HFFc6 (cell line): Measurements from ENCODE around the gene CPA2. TPM values are rescaled to one million over a fixed set of nuclear protein-coding genes. Genes with fewer than 3 reads are reported as not detected.

Experiments
- DNase-seq: peaks from one replicate; pipeline ENCODE4 v3.0.0-alpha.2; 2018
- H3K27ac Mint-ChIP-seq: 2 replicates; pipeline ENCODE4 v1.8.0; 2020; ENCODE audit warnings: mild to moderate bottlenecking, mixed read lengths
- H3K27me3 Mint-ChIP-seq: 2 replicates; pipeline ENCODE4 v1.8.0; 2021; ENCODE audit warnings: mild to moderate bottlenecking, moderate library complexity, mixed read lengths; ENCODE audit not compliant: insufficient read depth
- H3K36me3 Mint-ChIP-seq: 2 replicates; pipeline ENCODE4 v1.8.0; 2021; ENCODE audit warnings: low read depth, mixed read lengths
- H3K4me1 Mint-ChIP-seq: 2 replicates; pipeline ENCODE4 v1.8.0; 2020; ENCODE audit warnings: low read depth, mixed read lengths
- H3K4me3 Mint-ChIP-seq: 2 replicates; pipeline ENCODE4 v1.8.0; 2020; ENCODE audit warnings: mild to moderate bottlenecking, moderate library complexity, mixed read lengths
- H3K9me3 Mint-ChIP-seq: 2 replicates; pipeline ENCODE4 v1.8.0; 2020; ENCODE audit warnings: mild to moderate bottlenecking, mixed read lengths
- total RNA-seq, 6 experiments: library from RNA; stranded (reverse); fragmentation: NEBNext Ultra II Directional; extraction: Animal tissue kit (Norgen Biotek cat#: 25700); gene quantifications; 2 replicates in 1 of 6; 3 replicates in 5 of 6; pipeline ENCODE4 v1.2.3, GENCODE V29; 2021
- TF ChIP-seq, protein P1 (sequence below): fragments of 200-600 bp; sonication (generic); IDR thresholded peaks from 2 replicates; pipeline ENCODE4 v1.5.0; 2021; ENCODE audit warnings: antibody characterized with exemption, mild to moderate bottlenecking

CPA2 gene
- total RNA-seq, 6 experiments from 2014 or later, result not detected

DNA sequence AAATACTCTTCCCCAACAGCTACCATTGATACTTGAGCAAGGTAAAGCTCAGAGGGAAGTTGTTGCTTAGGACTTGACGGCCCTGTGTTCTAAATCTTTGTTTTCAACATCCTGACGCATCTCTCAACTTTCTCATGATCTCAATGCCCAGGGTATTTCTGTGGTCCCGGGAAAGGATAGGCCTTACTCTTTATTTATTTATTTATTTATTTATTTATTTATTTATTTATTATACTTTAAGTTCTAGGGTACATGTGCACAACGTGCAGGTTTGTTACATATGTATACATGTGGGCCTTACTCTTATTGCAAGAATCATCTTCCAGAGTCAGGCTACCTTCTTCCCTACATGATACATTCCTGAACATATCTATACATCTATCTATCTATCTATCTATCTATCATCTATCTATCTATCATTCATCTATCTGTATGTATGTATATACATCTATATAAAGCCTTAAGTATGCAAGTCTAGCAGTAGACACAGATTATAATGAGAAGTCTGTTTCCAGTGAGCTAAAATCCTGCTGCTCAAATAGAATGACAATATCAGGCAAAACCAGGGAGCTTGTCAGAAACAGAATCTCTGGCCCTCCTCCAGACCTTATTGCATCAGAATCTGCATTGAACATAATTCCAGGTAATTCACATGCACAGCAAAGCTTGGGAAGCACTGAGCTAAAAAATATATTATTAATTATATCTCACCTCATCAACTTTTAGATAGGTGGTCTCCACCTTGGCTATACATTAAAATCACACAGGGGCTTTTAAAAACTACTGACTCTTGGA is 65.8 kb downstream of the CPA2 start:
- H3K36me3 Mint-ChIP-seq, result no peaks in the 10 kb centered on the region
- H3K4me1 Mint-ChIP-seq, result no peaks in the 10 kb centered on the region
- no peak for DNase-seq
- H3K4me3 Mint-ChIP-seq, result no peak overlapping the region
- TF ChIP-seq, protein P1, sequence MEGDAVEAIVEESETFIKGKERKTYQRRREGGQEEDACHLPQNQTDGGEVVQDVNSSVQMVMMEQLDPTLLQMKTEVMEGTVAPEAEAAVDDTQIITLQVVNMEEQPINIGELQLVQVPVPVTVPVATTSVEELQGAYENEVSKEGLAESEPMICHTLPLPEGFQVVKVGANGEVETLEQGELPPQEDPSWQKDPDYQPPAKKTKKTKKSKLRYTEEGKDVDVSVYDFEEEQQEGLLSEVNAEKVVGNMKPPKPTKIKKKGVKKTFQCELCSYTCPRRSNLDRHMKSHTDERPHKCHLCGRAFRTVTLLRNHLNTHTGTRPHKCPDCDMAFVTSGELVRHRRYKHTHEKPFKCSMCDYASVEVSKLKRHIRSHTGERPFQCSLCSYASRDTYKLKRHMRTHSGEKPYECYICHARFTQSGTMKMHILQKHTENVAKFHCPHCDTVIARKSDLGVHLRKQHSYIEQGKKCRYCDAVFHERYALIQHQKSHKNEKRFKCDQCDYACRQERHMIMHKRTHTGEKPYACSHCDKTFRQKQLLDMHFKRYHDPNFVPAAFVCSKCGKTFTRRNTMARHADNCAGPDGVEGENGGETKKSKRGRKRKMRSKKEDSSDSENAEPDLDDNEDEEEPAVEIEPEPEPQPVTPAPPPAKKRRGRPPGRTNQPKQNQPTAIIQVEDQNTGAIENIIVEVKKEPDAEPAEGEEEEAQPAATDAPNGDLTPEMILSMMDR, result no peak
- no peaks in the 10 kb centered on the region for H3K9me3 Mint-ChIP-seq
- H3K27ac Mint-ChIP-seq, result no peak overlapping the region
- H3K27me3 Mint-ChIP-seq, result peaks cover 23% of the 10 kb centered on the region

- Mint-ChIP-seq H3K27ac (no peak overlapping the region), H3K27me3 (peaks cover 21% of the 10 kb centered on the region), H3K36me3 (no peaks in the 10 kb centered on the region), H3K9me3 (no peaks in the 10 kb centered on the region), H3K4me1 (no peaks in the 10 kb centered on the region; the same call in 1 of the 2 replicates), H3K4me3 (no peak overlapping the region)
- TF ChIP-seq, protein P1, result no peak
- no peak for DNase-seq
Observed at GRCh38 chr7:130333832-130334231, 67.2 kb downstream of the CPA2 start.

GRCh38 chr7:130334274-130334673 is 67.6 kb downstream of the CPA2 start:
- H3K27me3 Mint-ChIP-seq, result peaks cover 21% of the 10 kb centered on the region
- no peaks in the 10 kb centered on the region for H3K36me3 Mint-ChIP-seq
- H3K4me3 Mint-ChIP-seq, result no peak overlapping the region
- TF ChIP-seq, protein P1, result no peak
- no peaks in the 10 kb centered on the region for H3K9me3 Mint-ChIP-seq
- no peak for DNase-seq
- no peaks in the 10 kb centered on the region; the same call in 1 of the 2 replicates for H3K4me1 Mint-ChIP-seq
- H3K27ac Mint-ChIP-seq, result no peak overlapping the region

DNA sequence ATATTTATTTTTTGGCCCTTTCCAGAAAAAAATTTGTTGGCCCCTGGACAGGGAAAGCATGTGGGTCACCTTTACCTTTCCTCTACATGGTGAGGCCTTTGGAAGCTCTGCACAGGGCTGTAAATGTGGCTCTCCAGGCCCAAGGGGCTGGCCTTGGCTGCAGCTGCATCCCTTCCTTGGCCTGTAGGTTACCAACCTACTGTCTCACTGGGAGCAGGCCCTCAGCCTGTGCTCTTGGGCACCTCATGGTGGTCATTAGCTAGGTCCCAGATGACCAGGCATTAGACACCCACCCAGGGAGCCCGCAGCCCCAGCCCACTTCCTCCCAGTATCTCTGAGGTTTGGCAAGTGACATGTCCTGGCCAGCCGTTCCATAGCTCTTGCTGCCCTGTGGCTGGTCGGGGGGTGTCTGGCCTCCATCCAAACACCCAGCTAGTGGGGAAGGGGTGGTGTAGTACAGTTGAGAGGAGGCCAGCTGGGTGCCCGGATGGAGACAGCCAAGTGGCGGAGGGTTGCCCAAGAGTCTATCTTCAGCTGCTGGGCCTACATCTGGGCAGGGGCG is 70.8 kb downstream of the CPA2 start:
- H3K9me3 Mint-ChIP-seq, result no peaks in the 10 kb centered on the region

DNA sequence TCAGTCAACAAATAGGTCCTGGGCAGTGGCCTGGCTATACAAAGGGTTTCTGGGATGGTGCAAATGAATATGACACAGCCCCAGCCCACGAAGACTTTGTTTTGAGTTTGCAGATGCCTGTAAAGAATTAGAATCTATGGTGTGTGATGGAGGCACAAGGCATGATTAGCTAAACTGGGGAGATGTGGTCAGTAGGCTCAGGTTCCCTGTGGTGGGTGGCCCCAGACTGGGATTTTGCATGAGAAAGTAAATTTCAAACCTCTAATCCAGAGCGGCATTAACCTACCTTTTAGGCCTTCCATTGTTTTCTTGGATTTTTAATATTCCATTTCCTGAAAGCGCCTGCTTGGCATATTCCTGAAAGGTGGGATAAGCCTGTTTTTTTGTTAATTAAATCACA is 71.6 kb downstream of the CPA2 start:
- Mint-ChIP-seq H3K27me3 (peaks cover 11% of the 10 kb centered on the region), H3K27ac (no peak overlapping the region), H3K9me3 (no peaks in the 10 kb centered on the region), H3K36me3 (no peaks in the 10 kb centered on the region), H3K4me3 (no peak overlapping the region), H3K4me1 (no peaks in the 10 kb centered on the region; the same call in 1 of the 2 replicates)
- DNase-seq, result no peak
- TF ChIP-seq, protein P1, result no peak

More for the DNA sequence above, 70.8 kb downstream of the CPA2 start:
- H3K36me3 Mint-ChIP-seq, result no peaks in the 10 kb centered on the region
- H3K27ac Mint-ChIP-seq, result no peak overlapping the region
- no peak for DNase-seq
- H3K4me3 Mint-ChIP-seq, result no peak overlapping the region
- peaks cover 13% of the 10 kb centered on the region for H3K27me3 Mint-ChIP-seq
- TF ChIP-seq, protein P1, result no peak
- H3K4me1 Mint-ChIP-seq, result no peaks in the 10 kb centered on the region; the same call in 1 of the 2 replicates

Other genes with a start within 250 kb of the CPA2 start
- 10 to 100 TPM; 18.8 to 24.3 (median 21.2) TPM for gene ZC3HC1, start 215.5 kb upstream of the CPA2 start, total RNA-seq
- gene KLHDC10, start 196.3 kb upstream of the CPA2 start, total RNA-seq, result 10 to 100 TPM; 21.0 to 25.5 (median 24.1) TPM
- 10 to 100 TPM; 14.2 to 17.3 (median 16.9) TPM for gene TMEM209, start 61.5 kb upstream of the CPA2 start, total RNA-seq
- gene SSMEM1, start 59.0 kb upstream of the CPA2 start, total RNA-seq, result not detected
- gene CPA4, start 26.3 kb downstream of the CPA2 start, total RNA-seq, result 10 to 100 TPM in 5 of 6 experiments, 1 to 10 TPM in 1; 5.8 to 23.2 (median 20.0) TPM
- not detected for gene CPA5, start 78.0 kb downstream of the CPA2 start, total RNA-seq
- gene CPA1, start 113.6 kb downstream of the CPA2 start, total RNA-seq, result not detected
- gene CEP41, start 174.2 kb downstream of the CPA2 start, total RNA-seq, result 10 to 100 TPM; 14.5 to 20.9 (median 17.8) TPM
- gene MEST, start 225.2 kb downstream of the CPA2 start, total RNA-seq, result 1 to 10 TPM in 4 of 6 experiments, under 1 TPM in 2; 0.28 to 3.7 (median 2.1) TPM